ENCODE results near the gene GRK1.
A peak's percentile ranks its signal among the peaks of the same experiment; 100 is the strongest.

Gene GRK1

GRCh38 chr13:113632706-113633484 lies 34.1 kb upstream of the GRK1 start:
- DNase-seq: no peak

- DNase-seq: no peak
Observed at GRCh38 chr13:113633485-113633873, 33.5 kb upstream of the GRK1 start.

GRCh38 chr13:113634279-113635047 lies 32.6 kb upstream of the GRK1 start:
- no peak for DNase-seq

GRCh38 chr13:113635048-113635420 lies 32.0 kb upstream of the GRK1 start:
- no peak for DNase-seq

- no peak for DNase-seq
Observed at GRCh38 chr13:113635709-113636108, 31.3 kb upstream of the GRK1 start.

GRCh38 chr13:113636266-113636963 lies 30.6 kb upstream of the GRK1 start:
- DNase-seq: no peak

GRCh38 chr13:113637262-113638160 lies 29.5 kb upstream of the GRK1 start:
- no peak for DNase-seq

GRCh38 chr13:113638173-113638746 lies 28.8 kb upstream of the GRK1 start:
- DNase-seq: no peak

GRCh38 chr13:113638806-113639205 lies 28.2 kb upstream of the GRK1 start:
- no peak for DNase-seq

GRCh38 chr13:113639616-113640262 lies 27.3 kb upstream of the GRK1 start:
- DNase-seq: no peak

- no peak for DNase-seq
Observed at GRCh38 chr13:113641426-113641825, 25.6 kb upstream of the GRK1 start.

- no peak for DNase-seq
Observed at GRCh38 chr13:113642563-113642962, 24.5 kb upstream of the GRK1 start.

- no peak for DNase-seq
Observed at GRCh38 chr13:113643593-113643992, 23.4 kb upstream of the GRK1 start.

GRCh38 chr13:113644800-113645199 lies 22.2 kb upstream of the GRK1 start:
- no peak for DNase-seq

- DNase-seq: no peak
Observed at GRCh38 chr13:113645329-113645728, 21.7 kb upstream of the GRK1 start.

GRCh38 chr13:113646376-113646775 lies 20.6 kb upstream of the GRK1 start:
- peak; percentile 45 for DNase-seq

- no peak for DNase-seq
Observed at GRCh38 chr13:113646921-113647340, 20.1 kb upstream of the GRK1 start.

GRCh38 chr13:113647351-113648215 lies 19.4 kb upstream of the GRK1 start:
- peak; percentile 97 for DNase-seq

GRCh38 chr13:113648216-113648610 lies 18.8 kb upstream of the GRK1 start:
- DNase-seq: peak; percentile 77

- peak; percentile 39 for DNase-seq
Observed at GRCh38 chr13:113649212-113649611, 17.8 kb upstream of the GRK1 start.

- DNase-seq: peak; percentile 17
Observed at GRCh38 chr13:113650275-113650674, 16.7 kb upstream of the GRK1 start.
